GM12892 (cell line): ENCODE results near the gene LDAH.

Experiments used
- POLR2A ChIP-seq: IDR thresholded peaks from 2 replicates; pipeline ENCODE4 v1.6.1; 2011; ENCODE audit warnings: low read depth, low read length, control low read depth
- POLR2AphosphoS5 ChIP-seq: IDR thresholded peaks from 2 replicates; pipeline ENCODE4 v1.6.1; 2011; ENCODE audit warnings: low read depth, low read length, control low read depth
- TAF1 ChIP-seq: IDR thresholded peaks from 2 replicates; pipeline ENCODE4 v1.6.1; 2011; ENCODE audit warnings: low read depth, mild to moderate bottlenecking, control low read depth, low read length, borderline replicate concordance

DNA sequence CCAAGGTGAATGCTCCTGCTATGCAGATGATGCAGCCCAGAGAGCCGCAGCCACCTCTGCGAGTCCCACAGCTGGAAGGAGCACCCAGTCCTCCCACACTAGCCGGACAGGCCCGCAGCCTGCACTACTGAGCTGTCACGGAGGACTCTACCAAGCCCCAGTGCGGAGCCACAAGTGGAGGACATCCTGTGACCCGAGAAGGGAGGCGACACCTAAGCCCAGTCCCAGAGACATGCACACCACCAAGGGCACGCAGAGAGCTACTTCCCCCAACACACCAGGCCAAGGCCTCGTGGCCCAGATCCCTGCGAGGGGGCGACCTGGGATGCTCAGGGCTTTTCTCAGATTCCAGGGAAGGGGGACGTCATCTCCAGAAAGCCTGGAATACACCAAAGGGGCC is 184.9 kb downstream of the LDAH start:
- no peak for TF ChIP-seq POLR2AphosphoS5
- no peak for TF ChIP-seq POLR2A
- no peak for TF ChIP-seq TAF1
